ENCODE measurements around the gene PI4KA. TPM values are rescaled to one million over a fixed set of nuclear protein-coding genes. Genes with fewer than 3 reads are reported as not detected.

PI4KA gene
- total RNA-seq, 1 experiment from 2014 or later, result 65.8 TPM

DNA sequence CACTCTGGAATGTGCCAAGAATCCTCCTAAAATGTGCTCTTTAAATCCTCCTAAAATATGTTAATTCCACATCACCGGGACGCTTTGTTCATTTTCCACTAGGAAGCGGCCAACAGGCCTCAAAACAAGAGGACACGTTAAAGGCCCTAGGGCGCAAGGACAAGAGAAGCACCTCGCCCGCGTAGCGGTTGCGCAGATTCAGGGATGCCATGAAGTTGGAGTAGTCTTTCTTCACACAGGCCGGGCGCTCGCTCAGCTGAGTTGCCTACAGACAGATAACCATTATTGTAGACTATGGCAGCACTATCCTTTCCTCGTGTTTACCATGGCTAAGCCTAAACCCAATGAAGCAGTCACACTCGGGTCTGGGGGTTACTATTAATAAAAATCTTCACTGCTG, 114.2 kb downstream of the PI4KA start:
- H3K9me3 Mint-ChIP-seq, result peaks cover 6 to 7% of the 10 kb centered on the region in 2 experiments; a peak in 4 of 5 replicates
- no peak overlapping the region for H3K27ac ChIP-seq (ENCODE audit: insufficient read length, low read depth, low read length)

More for the DNA sequence above, 114.2 kb downstream of the PI4KA start:
- no peak overlapping the region for H3K14ac ChIP-seq (ENCODE audit: insufficient read depth, low read length)
- H2AK5ac ChIP-seq (ENCODE audit: insufficient read length, low read length), result no peak overlapping the region
- Mint-ChIP-seq H3K27ac (no peak overlapping the region; a peak in 1 of 7 replicates), H3K36me3 (ENCODE audit: insufficient read depth in 1 of 3, low read depth in 3 of 3) (peaks cover 14 to 52% (median 15%) of the 10 kb centered on the region in 3 experiments), H3K4me3 (no peak overlapping the region), H3K27me3 (ENCODE audit: low read depth) (no peaks in the 10 kb centered on the region), H3K4me1 (no peaks in the 10 kb centered on the region)
- no peaks in the 10 kb centered on the region for H3K79me2 ChIP-seq (ENCODE audit: insufficient read depth, low read length)
- no peak overlapping the region for H2BK120ac ChIP-seq (ENCODE audit: low read depth, low read length, poor library complexity, severe bottlenecking)
- DNase-seq, result no peak
- no peak overlapping the region for H2BK5ac ChIP-seq (ENCODE audit: insufficient read length, low read length)
- H3K23ac ChIP-seq (ENCODE audit: insufficient read length, low read depth, low read length), result no peak overlapping the region
- no peak overlapping the region for H4K5ac ChIP-seq (ENCODE audit: insufficient read length, low read depth, low read length)
- no peaks in the 10 kb centered on the region for H3K27me3 ChIP-seq (ENCODE audit: insufficient read depth, low read length)
- TF ChIP-seq, protein P1, sequence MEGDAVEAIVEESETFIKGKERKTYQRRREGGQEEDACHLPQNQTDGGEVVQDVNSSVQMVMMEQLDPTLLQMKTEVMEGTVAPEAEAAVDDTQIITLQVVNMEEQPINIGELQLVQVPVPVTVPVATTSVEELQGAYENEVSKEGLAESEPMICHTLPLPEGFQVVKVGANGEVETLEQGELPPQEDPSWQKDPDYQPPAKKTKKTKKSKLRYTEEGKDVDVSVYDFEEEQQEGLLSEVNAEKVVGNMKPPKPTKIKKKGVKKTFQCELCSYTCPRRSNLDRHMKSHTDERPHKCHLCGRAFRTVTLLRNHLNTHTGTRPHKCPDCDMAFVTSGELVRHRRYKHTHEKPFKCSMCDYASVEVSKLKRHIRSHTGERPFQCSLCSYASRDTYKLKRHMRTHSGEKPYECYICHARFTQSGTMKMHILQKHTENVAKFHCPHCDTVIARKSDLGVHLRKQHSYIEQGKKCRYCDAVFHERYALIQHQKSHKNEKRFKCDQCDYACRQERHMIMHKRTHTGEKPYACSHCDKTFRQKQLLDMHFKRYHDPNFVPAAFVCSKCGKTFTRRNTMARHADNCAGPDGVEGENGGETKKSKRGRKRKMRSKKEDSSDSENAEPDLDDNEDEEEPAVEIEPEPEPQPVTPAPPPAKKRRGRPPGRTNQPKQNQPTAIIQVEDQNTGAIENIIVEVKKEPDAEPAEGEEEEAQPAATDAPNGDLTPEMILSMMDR (conservative IDR thresholded peaks at IDR 0.05), result no peak
- H3K79me1 ChIP-seq (ENCODE audit: insufficient read depth, low read depth, low read length, poor library complexity, severe bottlenecking), result no peaks in the 10 kb centered on the region
- no peaks in the 10 kb centered on the region for H3K23me2 ChIP-seq (ENCODE audit: insufficient read length, low read depth, low read length, poor library complexity, severe bottlenecking)
- H2BK12ac ChIP-seq (ENCODE audit: insufficient read length, low read depth, low read length), result no peak overlapping the region
- no peak overlapping the region for H2BK15ac ChIP-seq (ENCODE audit: low read depth, low read length)
- H3K18ac ChIP-seq (ENCODE audit: insufficient read length, low read depth, low read length), result no peak overlapping the region
- no peak overlapping the region for H4K91ac ChIP-seq (ENCODE audit: insufficient read length, low read depth, low read length)
- H4K8ac ChIP-seq (replicated peaks; ENCODE audit: insufficient read length, low read depth, low read length), result no peak overlapping the region
- H3T11ph ChIP-seq (ENCODE audit: low read length), result no peak overlapping the region
- no CpG with 5 or more reads among the region's 15 CpGs for WGBS (ENCODE audit: extremely low coverage, insufficient read length, low lambda C conversion rate)
- H4K20me1 ChIP-seq (ENCODE audit: control insufficient read depth, insufficient read depth, insufficient read length), result no peaks in the 10 kb centered on the region
- no peaks in the 10 kb centered on the region for H3K4me1 ChIP-seq (ENCODE audit: insufficient read depth, low read length)
- no peaks in the 10 kb centered on the region for H3K9me3 ChIP-seq (ENCODE audit: control insufficient read depth, low read depth, low read length)
- H3K4me2 ChIP-seq (ENCODE audit: insufficient read depth, insufficient read length, low read length), result no peak overlapping the region
- no peak overlapping the region for H3K9ac ChIP-seq (ENCODE audit: extremely low read depth, insufficient read length, low read length)
- no peak overlapping the region for H3K56ac ChIP-seq (ENCODE audit: insufficient read length, low read depth, low read length)
- no peak overlapping the region for H2AFZ ChIP-seq (ENCODE audit: low read length)
- H3K4ac ChIP-seq (ENCODE audit: low read depth, low read length), result no peak overlapping the region
- no peak overlapping the region for H2BK20ac ChIP-seq (ENCODE audit: low read depth, low read length, poor library complexity, severe bottlenecking)
